Uterus (tissue), 2 donors: ENCODE data around the gene LGALS1.

Experiments
- POLR2A ChIP-seq, 2 donors: fragments of 450-650 bp; IDR thresholded peaks; one replicate each; pipeline ENCODE4 v1.6.1; 2016; ENCODE audit warnings: antibody characterized with exemption in 2 of 2, mild to moderate bottlenecking in 1 of 2, moderate library complexity in 1 of 2
- TF ChIP-seq, protein P1 (sequence below), 4 experiments: fragments of 200-600 bp in 2 of 4; fragments of 450-650 bp in 2 of 4; sonication (generic) in 2 of 4; IDR thresholded peaks; one replicate each; pipeline ENCODE4 v1.5.1; 2016 to 2019; ENCODE audit warnings: antibody characterized with exemption in 4 of 4, mild to moderate bottlenecking in 2 of 4, moderate library complexity in 1 of 4

DNA sequence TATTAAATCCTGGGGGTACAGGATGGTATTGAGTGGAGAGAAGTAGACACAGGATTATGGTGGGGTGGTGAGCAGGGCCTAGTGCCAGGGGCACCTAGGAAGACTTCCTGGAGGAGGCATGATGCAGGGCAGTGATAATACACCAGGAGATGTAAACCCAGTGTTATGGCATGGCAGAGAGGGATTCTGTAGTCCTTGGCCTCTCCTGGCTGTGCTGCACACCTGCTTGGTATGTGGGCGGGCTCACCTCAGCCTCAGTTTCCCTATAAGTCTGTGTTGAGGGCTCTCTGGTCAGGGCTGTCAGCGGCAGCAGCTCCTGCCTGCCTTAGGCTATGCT, 14.8 kb upstream of the LGALS1 start:
- TF ChIP-seq, protein P1, sequence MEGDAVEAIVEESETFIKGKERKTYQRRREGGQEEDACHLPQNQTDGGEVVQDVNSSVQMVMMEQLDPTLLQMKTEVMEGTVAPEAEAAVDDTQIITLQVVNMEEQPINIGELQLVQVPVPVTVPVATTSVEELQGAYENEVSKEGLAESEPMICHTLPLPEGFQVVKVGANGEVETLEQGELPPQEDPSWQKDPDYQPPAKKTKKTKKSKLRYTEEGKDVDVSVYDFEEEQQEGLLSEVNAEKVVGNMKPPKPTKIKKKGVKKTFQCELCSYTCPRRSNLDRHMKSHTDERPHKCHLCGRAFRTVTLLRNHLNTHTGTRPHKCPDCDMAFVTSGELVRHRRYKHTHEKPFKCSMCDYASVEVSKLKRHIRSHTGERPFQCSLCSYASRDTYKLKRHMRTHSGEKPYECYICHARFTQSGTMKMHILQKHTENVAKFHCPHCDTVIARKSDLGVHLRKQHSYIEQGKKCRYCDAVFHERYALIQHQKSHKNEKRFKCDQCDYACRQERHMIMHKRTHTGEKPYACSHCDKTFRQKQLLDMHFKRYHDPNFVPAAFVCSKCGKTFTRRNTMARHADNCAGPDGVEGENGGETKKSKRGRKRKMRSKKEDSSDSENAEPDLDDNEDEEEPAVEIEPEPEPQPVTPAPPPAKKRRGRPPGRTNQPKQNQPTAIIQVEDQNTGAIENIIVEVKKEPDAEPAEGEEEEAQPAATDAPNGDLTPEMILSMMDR (IDR thresholded peaks at IDR 0.05): no peak
- TF ChIP-seq POLR2A (IDR thresholded peaks at IDR 0.05): no peak
